Thyroid gland (tissue), 4 donors: ENCODE results near the gene UGT1A7.

Source experiments
- POLR2A ChIP-seq, 2 donors: fragments of 450-650 bp; IDR thresholded peaks; one replicate each; pipeline ENCODE4 v1.6.1; 2017; ENCODE audit warnings: antibody characterized with exemption in 2 of 2, mild to moderate bottlenecking in 2 of 2, moderate library complexity in 1 of 2
- TF ChIP-seq, protein P1 (sequence below), 6 experiments: fragments of 200-600 bp in 3 of 6; fragments of 450-650 bp in 3 of 6; sonication (generic) in 3 of 6; IDR thresholded peaks; one replicate each; pipeline ENCODE4 v1.5.1; 2016 to 2019; ENCODE audit warnings: antibody characterized with exemption in 6 of 6, mild to moderate bottlenecking in 2 of 6, inconsistent platforms in 1 of 6, moderate library complexity in 1 of 6

DNA sequence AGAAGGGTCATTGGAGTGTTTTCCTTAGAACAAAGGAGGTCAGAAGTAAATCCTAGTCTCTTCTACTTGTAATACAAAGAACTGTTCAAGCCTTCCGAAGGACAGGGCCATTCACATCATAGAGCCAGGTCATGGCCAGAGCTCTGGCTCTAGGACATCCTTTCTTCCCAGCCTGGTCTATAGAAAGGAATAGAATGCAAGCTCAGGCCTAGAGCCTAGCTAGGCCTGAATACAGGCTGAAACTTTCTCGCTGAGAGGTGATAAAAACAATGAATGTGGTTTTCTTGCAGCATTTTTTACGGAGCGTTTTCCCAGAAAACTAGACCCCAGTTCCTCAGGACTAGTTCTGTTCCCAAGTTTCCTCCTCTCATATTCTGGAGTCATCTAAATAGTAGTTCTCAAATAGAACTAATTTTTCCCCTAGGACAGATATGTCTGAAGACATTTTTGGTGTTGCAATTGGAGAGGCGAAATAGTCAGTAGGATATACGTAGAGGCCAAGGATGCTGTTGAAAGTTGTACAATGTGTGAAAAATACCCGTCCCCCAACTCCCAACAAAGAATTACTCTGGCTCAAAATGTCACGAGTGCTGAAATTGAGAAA, 17.8 kb downstream of the UGT1A7 start:
- no peak for TF ChIP-seq POLR2A (IDR thresholded peaks at IDR 0.05)
- TF ChIP-seq, protein P1, sequence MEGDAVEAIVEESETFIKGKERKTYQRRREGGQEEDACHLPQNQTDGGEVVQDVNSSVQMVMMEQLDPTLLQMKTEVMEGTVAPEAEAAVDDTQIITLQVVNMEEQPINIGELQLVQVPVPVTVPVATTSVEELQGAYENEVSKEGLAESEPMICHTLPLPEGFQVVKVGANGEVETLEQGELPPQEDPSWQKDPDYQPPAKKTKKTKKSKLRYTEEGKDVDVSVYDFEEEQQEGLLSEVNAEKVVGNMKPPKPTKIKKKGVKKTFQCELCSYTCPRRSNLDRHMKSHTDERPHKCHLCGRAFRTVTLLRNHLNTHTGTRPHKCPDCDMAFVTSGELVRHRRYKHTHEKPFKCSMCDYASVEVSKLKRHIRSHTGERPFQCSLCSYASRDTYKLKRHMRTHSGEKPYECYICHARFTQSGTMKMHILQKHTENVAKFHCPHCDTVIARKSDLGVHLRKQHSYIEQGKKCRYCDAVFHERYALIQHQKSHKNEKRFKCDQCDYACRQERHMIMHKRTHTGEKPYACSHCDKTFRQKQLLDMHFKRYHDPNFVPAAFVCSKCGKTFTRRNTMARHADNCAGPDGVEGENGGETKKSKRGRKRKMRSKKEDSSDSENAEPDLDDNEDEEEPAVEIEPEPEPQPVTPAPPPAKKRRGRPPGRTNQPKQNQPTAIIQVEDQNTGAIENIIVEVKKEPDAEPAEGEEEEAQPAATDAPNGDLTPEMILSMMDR (IDR thresholded peaks at IDR 0.05), result no peak
